Erythroblast (primary cell): Measurements from ENCODE around the gene TRAM2.

Source experiments
- GATA1 ChIP-seq: IDR thresholded peaks from 2 replicates; pipeline ENCODE4 v1.6.1; 2011; ENCODE audit warnings: low read depth, mild to moderate bottlenecking, control low read depth, low read length, moderate library complexity
- POLR2A ChIP-seq: IDR thresholded peaks from 2 replicates; pipeline ENCODE4 v1.6.1; 2011; ENCODE audit warnings: mild to moderate bottlenecking, low read length

GRCh38 chr6:52524918-52525317, 51.9 kb downstream of the TRAM2 start:
- no peak for TF ChIP-seq POLR2A
- no peak for TF ChIP-seq GATA1
